GM19035 (cell line): ENCODE results near the gene GRPEL1.
"Not testable (repeated sequence)": the region's sequence is repeated elsewhere in the genome, so short reads cannot be mapped to it uniquely, and the experiment has no call there.

Source experiments
- ATAC-seq: cut with Tn5 transposase; IDR thresholded peaks from one replicate; pipeline ENCODE4 v1.9.1; 2021; ENCODE audit not compliant: unreplicated experiment

GRPEL1 gene

GRCh38 chr4:7094916-7095315 lies 27.1 kb upstream of the GRPEL1 start:
- no peak for ATAC-seq

- ATAC-seq, result no peak
Measured at GRCh38 chr4:7092026-7092425, 24.2 kb upstream of the GRPEL1 start.

GRCh38 chr4:7089213-7089986 lies 21.5 kb upstream of the GRPEL1 start:
- no peak for ATAC-seq

- ATAC-seq, result no peak
Measured at GRCh38 chr4:7087036-7087435, 19.2 kb upstream of the GRPEL1 start.

- ATAC-seq, result no peak
Measured at GRCh38 chr4:7086384-7086783, 18.5 kb upstream of the GRPEL1 start.

- not testable (repeated sequence) for ATAC-seq
Measured at GRCh38 chr4:7084564-7084961, 16.7 kb upstream of the GRPEL1 start.

GRCh38 chr4:7083597-7084563 lies 16.0 kb upstream of the GRPEL1 start:
- no peak for ATAC-seq

GRCh38 chr4:7079909-7080308 lies 12.0 kb upstream of the GRPEL1 start:
- not testable (repeated sequence) for ATAC-seq

- not testable (repeated sequence) for ATAC-seq
Measured at GRCh38 chr4:7079483-7079882, 11.6 kb upstream of the GRPEL1 start.

- ATAC-seq, result no peak
Measured at GRCh38 chr4:7078025-7078424, 10.2 kb upstream of the GRPEL1 start.

- no peak for ATAC-seq
Measured at GRCh38 chr4:7077371-7077770, 9.5 kb upstream of the GRPEL1 start.

- ATAC-seq, result no peak
Measured at GRCh38 chr4:7076696-7077082, 8.8 kb upstream of the GRPEL1 start.

GRCh38 chr4:7075962-7076695 lies 8.3 kb upstream of the GRPEL1 start:
- ATAC-seq, result no peak

GRCh38 chr4:7074426-7074825 lies 6.6 kb upstream of the GRPEL1 start:
- ATAC-seq, result no peak

- no peak for ATAC-seq
Measured at GRCh38 chr4:7073526-7074390, 5.9 kb upstream of the GRPEL1 start.

- ATAC-seq, result no peak
Measured at GRCh38 chr4:7073059-7073458, 5.2 kb upstream of the GRPEL1 start.

GRCh38 chr4:7070729-7071511 lies 3.1 kb upstream of the GRPEL1 start:
- ATAC-seq, result peak; percentile 37

- ATAC-seq, result no peak
Measured at GRCh38 chr4:7068883-7069282, 1.0 kb upstream of the GRPEL1 start.

- ATAC-seq, result peak; percentile 24
Measured at GRCh38 chr4:7068279-7068842, 497 bp upstream of the GRPEL1 start.
